Hematopoietic multipotent progenitor cell treated with erythropoietin and hydrocortisone succinate and interleukin-3 and kit ligand, for 4 days (in vitro differentiated cells): ENCODE measurements around the gene GMPPB.
A peak's percentile ranks its signal among the peaks of the same experiment; 100 is the strongest.

Experiments
- DNase-seq: peaks from one replicate; pipeline ENCODE4 v3.0.0-alpha.2; 2015

The GMPPB gene

DNA sequence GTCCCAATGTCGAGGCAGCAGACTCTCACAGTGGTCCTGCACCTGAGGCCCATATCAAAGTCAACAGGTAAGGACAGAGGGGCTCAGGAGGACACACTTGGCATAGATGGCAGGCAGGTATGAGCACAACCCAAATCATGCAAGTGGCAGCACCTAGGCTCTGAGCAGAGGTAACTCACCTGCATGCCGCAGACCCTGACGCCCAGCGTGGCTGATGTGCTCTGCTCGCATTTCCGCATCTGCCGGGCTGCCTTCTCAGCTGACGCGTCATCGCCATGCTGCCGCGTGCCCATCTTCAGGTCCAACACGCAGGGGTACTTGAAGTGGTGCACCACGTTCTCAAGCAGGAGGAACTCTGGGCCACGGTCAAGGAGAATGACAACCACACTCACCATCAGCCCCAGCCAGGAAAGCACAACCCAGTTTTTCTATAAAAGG lies 4.2 kb upstream of the GMPPB start:
- no peak for DNase-seq

DNA sequence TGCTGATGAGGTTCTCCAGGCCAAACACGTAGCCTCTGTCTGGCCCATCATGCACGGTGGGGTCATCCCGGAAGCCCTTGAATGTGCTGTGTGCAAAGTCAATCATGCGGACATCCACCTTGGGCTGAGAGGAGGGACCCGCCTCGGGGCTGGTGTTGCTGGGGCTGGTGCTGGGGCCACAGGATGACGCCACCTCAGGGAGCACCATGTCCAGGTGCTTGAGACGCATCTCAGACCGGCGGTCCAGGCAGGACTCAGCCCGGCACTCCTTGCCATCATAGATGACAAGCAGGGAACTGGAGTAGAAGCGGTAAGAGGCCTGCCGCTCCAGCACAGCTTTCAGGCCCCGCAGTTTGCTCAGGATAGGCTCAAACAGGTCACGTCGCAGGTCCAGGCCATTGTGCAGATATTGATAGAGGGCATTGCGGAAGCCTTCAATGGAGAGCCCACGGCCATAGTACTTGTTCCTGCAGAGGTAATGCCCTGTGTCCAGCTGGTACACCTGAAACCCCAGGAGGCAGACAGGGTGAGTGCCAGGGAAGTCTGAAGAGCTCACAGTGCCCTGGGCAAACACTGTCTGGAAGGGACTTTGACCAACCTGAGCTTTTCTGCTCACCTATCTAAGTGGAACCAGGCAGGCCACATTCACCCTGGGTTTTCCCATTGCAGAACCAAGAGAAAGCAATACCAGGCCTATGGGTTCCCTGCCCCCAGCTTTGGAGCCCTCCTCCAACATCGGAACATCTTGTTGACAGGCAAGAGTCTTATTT lies 3.6 kb upstream of the GMPPB start:
- DNase-seq: no peak

DNA sequence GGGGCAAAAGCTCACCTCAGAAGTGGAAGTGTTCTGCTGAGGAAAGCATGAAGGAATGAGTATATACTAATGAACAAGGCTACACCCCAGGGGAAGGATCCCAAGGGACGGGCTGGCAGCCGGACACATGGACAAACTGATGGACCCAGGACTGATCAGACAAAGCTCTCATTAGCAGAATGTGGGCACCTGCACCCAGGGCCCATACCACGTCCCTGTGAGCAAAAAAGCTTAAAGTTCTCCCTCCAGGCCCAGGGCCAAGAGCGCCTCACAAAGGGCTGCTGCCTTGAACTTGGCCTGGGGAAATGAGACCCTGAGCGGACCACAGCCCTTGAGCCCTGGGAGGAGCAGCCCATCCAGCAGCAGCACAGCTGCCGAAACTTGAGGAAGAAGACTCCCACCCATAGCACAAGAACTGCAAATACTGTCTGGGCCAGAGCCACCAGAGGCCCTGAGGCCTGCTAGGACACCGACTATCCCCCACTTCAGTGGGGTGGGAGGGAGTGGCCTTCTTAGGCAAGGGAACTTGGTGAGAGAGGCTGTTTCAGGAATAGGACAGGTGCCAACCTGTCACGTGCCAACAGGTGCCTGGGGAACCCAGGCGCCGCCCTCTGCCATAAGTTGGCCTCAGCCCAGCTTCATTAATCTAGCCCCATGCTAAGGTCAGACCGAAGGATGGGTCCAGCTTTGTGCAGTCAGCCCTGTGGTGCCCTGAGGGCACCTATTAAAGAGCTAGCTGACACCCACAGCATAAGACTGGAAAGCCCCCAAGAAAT lies 2.3 kb upstream of the GMPPB start:
- DNase-seq: no peak

DNA sequence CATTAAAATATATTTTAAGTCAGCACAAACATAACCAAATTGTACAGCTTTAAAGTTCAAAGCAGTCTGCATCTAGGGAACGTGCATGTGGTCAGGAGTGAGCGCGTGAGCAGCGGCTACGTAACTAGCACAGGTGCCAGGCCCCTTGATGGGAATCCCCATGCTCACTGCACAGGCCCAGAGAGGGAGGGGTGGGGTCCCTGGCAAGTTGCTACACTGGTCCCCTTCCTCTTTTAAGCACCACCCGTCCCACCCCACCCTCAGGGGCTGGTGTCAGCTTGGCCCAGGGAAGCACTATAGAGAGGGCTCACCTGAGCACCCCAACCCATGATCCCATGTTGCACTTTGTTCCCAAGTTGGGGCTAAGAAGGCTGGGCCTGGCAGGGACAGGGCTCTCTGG lies 835 bp upstream of the GMPPB start:
- DNase-seq: no peak

DNA sequence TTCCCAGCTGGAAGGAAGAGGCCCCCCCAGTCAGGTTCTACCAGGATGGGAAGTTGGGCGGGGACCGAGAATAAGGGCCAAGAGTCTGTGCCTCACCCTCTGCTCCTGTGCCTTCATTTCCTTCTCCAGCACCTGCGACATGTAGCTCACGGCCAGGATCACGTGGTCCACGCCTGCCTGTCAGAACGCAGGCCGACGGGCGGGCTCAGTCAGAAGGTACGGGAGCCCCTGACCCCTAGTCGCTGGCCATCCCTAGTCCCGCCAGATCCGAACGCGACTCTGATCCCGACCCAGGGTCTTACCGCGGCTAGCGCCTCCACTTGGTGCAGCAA lies 489 bp downstream of the GMPPB start:
- DNase-seq: peak; percentile 76

DNA sequence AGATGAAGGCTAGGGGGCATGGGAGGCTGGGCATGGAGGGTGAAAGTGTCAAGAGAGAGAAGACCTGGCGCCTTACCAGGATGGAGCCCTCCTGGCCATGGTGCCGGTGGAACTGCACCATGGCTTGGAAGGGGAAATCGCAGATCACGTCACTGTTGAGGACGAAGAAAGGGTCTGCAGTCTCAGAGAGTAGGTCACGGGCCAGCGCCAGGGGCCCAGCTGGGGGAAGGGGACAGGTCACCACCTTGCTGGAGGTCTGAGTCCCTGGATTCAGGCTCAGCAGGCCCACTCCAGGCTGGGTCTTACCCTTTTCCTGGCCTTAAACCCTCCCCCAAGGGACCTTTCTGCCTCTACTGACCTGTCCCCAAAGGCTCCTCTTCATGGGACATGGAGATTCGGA lies 855 bp downstream of the GMPPB start:
- no peak for DNase-seq

DNA sequence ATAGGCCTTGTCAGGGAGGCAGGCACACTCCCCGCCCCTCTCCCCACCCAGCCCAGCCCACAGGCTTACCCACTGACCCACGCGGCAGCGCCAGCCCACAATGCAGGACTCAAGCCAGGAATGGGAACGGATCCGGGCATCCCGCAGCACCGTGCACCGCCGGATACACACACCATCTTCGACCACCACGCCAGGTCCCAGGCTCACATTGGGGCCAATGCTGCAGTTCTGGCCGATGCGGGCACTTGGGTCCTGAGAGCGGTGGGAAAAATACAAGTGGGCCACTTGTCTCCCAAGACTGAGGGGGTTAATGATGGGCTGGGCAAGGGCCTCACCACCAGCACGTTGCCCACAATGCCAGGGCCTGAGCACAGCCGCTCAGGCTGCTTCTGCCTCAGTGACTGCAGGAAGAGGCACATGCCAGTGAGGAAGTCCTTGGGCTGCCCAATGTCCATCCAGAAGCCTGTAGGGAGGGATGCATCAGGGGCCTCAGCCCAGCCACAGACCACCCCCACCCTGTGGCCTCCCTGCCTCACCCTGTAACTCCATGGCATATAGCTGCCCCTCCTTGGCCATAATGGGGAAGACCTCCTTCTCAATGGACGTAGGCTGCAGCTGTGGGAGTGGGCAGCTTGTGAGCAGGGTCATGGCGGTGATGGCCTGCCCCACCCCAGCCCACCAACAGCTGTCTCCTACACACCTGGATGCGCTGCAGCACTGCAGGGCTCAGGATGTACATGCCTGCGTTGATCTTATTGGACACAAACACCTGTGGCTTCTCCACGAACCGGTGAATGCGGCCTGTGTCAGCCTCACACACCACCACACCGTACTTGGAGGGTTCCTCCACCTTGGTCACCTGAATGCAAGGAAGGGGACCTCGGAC lies 1.6 kb downstream of the GMPPB start:
- no peak for DNase-seq

DNA sequence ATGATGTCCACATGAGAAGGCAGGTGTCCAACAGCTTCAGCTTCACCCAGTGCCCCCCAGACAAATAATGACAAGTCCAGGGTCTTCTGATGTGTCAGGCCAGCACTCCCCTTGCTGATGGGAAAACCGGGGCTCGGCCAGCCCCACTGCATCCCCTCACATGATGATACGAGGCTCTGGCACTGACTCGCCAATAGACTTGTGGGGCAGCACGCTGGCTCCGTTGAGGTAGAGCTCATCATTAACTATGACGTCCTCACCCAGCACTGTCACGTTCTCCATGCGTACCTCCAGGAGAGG lies 2.2 kb downstream of the GMPPB start:
- DNase-seq: no peak

DNA sequence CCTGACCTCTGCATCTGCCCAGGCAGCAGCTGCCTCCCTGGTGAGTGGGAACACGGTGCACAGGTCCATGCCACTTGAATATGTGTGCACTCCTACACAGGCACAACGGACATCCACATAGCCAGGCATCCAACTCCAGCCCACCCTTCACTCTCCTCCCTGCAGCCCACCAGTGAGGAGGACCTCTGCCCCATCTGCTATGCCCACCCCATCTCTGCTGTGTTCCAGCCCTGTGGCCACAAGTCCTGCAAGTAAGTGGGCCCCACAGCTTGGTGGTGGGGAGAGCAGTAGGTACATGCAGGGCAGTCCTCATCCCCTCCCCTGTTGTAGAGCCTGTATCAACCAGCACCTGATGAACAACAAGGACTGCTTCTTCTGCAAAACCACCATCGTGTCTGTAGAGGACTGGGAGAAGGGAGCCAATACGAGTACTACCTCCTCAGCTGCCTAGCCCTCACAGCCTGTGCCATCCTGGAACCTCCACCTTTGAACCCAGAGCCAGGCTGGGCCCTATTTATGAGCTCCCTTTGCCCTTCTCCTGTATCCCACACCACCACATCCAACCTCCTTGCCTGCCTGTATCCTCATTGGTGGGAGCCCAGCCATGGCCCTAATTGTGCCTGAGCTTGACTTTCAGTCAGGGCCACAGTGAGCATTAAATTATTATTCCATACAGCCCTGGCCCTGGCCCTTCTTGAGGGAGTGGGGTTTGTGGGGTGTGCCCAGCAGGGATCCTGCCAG lies 2.7 kb downstream of the GMPPB start:
- DNase-seq: no peak

DNA sequence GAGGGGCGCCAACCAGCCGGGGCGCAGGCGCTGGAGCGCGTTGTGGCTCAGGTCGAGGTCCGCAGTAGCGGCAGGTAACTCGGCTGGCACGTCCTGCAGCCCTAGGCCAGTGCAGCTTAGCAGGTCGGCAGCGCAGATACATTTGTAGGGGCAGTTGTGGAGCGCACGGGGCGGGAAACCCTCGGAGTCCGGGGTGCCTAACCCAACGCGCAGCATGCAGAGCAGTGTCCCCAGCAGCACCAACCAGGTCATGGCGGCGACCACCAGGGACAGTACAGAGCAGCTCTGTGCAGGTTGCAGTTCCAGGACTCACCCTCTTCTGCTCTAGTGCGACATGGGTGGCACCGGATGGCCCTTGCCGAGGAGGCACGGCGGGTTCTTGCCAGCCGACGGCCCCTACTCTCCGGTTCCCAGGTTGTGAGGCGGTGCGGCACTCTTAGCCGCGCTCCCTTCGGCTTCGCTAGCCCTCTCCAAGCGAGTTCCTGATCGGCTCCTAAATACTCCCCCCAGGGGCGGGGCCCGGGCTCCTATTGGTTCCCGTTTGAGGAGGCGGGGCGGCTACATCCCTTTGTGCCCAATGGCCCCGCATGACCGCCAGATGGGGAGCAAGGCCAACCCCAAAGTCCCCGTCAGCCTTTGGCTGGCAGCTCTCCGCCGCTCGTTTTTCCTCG lies 4.4 kb downstream of the GMPPB start, which contains the start of gene AMIGO3:
Gene AMIGO3 (minus strand): TSS at position 471 of the 671 bp plus-strand sequence. CDS start 219 bp downstream, at position 252.
- DNase-seq: peak; percentile 99

DNA sequence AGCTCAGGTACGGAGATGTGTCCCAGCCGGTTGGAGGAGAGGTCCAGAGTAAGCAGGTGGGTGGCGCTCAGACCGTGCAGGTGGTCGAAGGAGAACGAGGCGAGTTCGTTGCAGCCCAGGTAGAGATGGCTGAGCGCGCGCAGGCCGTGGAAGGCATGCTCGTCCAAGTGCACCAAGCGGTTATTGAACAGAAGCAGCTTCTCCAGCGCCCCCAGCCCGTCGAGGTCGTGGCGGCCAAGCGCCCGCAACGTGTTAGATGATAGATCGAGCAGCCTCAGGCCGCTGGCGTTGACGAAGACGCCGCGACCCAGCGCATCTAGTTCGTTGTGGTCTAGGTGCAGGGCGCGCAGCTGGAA lies 4.9 kb downstream of the GMPPB start:
- DNase-seq: peak; percentile 65

DNA sequence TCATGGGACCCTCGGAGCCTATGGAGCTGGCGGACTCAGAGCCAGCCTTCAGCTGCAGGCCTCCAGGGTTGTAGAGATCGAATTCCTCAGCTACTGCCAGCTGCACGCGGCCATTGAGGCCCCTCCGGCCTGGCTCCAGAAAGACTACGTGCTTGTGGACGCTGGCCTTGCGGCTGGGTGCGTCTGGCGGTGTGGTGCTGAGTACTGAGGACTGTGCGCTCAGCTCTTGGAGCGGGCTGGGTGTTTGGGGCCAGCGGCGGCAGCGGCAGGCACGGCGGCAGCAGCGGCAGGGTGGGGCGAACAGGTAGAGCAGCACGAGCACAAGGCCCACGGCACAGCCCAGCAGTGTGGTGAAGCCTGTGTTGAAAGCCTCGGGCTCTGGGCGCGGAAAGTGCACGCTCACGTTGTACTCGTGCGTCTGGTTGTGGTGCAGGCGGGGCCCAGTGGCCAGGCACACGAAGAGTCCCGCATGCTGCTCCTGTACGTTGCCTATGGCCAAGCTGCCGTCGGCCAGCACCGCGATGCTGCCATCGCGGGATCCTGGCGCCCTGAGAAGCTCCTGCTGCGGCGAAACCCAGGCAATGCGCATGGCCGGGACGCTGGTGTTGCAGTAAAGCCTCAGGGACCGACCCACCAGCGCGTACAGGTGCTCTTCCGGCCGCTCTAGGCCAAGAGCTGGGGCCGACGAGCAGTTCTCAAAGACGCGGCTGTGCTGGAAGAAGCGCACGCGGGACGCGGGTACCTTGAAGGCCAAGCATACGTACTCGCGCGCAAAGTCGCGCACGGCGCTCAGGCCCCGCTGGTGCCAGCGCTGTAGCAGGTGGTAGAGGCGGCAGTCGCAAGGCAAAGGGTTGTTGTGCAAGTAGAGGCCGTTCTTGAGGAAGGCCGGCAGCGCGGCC lies 5.5 kb downstream of the GMPPB start:
- DNase-seq: no peak

DNA sequence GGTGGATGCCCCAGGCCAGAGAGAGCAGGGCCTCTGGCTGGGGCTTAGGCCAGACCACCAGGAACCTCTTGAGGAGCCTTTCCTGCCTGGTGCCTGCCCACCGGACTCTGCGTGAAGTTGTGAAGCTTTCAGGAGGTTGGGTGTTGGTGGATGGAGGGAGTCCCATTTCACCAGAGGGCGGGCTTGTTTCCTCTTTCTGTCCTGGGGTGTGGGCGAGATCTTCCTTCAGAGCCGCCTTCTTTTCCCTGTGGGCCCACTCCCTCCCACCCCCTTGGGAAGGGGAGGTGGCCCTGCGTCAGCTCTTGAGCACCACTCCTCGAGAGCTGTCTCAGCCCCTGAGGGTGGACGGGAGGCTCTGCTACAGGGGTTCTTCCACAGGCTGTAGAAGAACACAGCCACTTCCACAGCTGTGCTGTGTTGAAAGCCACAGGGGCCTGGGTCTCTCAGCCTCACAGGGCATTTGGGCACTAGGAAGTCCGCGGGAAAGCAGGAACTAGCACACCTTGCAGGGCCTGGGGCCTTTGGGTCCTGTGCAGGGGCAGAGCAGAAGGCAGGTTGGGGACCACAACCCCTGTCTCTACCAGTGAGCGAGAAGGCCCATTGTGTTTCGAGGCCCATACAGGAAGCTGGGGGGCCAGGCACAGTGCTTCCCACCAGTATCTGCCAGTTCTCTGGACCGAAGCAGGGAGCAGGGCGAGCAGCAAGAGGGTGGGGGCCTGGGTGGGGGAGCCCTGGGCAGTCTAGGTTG lies 6.4 kb downstream of the GMPPB start:
- DNase-seq: no peak

DNA sequence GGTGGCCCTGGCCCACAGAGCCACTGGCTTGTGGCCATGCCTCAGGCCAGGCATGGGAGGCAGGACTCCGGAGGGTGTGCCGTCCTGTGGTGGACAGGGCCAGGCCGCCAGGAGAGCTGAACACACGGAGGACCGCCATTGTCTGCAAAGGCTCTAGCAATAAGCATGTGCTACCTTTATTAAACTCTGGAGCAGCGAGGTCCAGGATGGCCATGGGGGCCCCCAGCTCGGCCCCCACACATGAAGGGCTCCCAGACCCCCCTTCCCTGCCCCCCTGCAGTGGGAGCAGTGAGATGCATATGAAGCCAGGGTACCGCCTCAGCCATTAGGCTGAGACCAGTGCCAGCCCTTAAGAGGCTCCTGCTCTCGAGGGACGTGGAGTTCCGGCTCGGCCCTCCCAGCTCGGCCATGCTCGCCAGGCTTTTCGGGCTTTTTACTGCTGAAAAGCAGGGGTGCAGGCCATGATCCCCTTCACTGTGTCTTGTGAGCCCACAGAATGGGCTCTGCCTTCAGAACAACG lies 7.0 kb downstream of the GMPPB start:
- no peak for DNase-seq

DNA sequence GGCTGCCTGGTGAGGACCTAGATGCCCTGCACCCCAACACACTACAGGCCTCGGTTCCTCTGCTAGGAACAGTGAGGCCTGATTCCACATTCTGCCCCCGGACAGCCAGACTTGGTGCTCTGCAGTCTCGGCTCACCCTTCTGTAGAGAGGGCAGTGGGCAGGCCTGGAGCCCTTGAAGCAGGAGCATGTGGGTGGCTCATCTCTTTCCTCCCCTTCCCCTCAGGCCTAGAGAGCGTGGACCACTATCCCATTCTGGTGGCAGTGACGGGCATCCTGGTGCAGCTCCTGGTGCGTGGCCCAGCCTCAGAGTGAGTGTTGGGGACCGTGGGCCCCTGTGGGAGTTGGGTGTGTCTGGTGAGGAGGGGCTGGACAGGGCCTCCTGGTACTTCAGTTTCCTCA lies 7.6 kb downstream of the GMPPB start:
- DNase-seq: no peak

DNA sequence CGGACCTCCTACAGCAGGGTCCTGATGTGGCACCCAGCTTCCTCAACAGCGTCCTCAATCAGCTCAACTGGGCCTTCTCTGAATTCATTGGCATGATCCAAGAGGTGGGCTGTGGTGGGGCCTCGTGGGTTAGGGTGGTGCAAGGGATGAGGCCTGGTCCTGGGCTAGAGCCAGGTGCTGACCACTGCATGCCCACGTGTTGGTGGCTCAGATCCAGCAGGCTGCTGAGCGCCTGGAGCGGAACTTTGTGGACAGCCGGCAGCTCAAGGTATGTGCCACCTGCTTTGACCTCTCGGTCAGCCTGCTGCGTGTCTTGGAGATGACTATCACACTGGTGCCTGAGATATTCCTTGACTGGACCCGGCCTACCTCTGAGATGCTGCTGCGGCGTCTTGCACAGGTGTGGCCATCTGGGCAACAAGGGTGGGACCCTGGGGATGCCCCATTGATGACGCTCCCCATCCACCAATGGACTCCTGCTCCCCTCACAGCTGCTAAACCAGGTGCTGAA lies 8.1 kb downstream of the GMPPB start:
- DNase-seq: no peak

DNA sequence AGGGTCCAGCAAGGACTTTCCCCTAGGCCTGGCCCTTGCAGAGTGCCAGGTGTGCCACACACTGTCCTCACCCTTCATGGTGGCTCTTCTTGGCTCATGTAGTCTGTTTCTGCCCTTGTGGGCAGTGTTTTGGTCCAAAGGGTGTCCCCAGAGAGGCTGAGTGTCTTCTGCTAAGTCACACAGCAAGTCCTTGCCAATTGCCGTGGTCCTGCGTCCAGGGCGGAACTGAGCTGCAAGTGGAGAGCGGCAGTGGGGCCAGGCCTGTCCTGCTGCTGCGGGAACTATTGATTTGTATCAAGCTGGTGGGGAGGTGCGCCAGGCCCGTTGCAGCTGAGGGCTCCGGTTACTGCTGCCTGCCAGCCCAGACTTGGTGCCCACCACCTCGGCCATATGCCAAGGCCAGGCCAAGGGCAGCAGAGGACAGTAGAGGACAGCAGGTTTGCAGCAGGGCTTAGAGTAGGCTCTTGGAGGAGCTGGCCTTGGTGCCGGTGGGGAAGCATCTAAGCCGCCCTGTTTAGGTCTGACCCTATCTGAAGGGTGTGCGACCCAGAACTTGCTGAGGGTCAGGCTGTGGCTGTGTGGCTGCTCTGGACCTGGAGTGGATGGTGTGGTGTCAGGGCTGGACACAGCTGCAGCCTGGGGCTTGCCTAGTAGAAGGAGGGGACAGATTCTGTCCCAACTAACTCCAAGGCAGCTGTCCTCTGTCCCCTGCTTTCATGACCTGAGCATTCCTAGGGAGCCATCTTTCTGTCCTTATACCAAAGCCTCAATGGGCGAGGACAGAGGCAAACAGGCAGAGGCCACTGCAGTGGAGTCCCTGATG lies 8.8 kb downstream of the GMPPB start:
- no peak for DNase-seq

DNA sequence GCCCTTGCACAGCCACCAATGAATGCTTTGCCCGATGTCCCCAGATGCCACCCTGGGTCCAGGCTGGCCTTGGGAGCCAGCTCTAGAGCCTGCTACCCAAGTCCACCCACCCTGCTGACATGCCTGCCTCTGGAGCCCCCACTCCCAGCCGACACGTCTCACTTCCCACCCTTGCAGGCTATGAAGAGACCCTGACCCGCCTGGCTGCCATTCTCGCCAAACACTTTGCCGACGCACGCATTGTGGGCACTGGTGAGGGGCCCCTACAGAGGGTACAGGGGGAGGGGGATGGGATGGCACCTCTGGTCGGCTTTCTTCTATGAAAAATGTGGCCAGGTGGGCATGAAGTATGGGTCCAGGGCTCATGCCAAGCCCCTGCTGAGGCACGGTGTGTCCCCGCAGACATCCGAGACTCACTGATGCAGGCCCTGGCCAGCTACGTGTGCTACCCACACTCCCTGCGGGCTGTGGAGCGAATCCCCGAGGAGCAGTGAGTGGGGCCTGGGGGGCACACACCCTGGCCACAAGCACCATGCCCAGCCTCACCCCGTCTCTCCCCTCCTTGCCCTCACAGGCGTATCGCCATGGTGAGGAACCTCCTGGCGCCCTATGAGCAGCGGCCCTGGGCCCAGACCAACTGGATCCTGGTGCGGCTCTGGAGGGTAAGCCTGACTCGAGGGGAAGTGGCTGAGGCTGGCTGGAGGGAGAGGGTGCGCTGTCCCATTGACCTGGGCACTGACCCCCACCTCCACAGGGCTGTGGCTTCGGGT lies 10.2 kb downstream of the GMPPB start:
- DNase-seq: no peak
